ENCODE measurements around the gene CXCR6.
"Not testable (repeated sequence)": the region's sequence is repeated elsewhere in the genome, so short reads cannot be mapped to it uniquely, and the experiment has no call there.

The CXCR6 gene

GRCh38 chr3:45992133-45992729 lies 49.0 kb downstream of the CXCR6 start:
- DNase-seq: no peak

- DNase-seq: no peak
These were observed 49.6 kb downstream of the CXCR6 start for GRCh38 chr3:45992821-45993221.

- DNase-seq: no peak
These were observed 50.3 kb downstream of the CXCR6 start for GRCh38 chr3:45993421-45994027.

GRCh38 chr3:45994419-45995235 lies 51.4 kb downstream of the CXCR6 start:
- peak; percentile 43 for DNase-seq

GRCh38 chr3:45995236-45996192 lies 52.2 kb downstream of the CXCR6 start, which contains the start of gene FYCO1:
FYCO1 (minus strand) TSS chr3:45995824; CDS start chr3:45984910, 10,914 bp downstream.
- peak; percentile 95 for DNase-seq

- DNase-seq: not testable (repeated sequence)
These were observed 54.2 kb downstream of the CXCR6 start for GRCh38 chr3:45997499-45997898.

- no peak for DNase-seq
These were observed 54.7 kb downstream of the CXCR6 start for GRCh38 chr3:45997942-45998341.

Data from right hindlimb (tissue), 1 donor.